NOMO-1 (cell line): Measurements from ENCODE around the gene OVCH1.
"Not testable (repeated sequence)": the region's sequence is repeated elsewhere in the genome, so short reads cannot be mapped to it uniquely, and the experiment has no call there.

ENCODE experiments used
- DNase-seq, 2 experiments: peaks; one replicate each; lab custom pipeline; 2025; ENCODE audit not compliant: unreplicated experiment in 2 of 2; lab: John Stamatoyannopoulos, UW

The OVCH1 gene

DNA sequence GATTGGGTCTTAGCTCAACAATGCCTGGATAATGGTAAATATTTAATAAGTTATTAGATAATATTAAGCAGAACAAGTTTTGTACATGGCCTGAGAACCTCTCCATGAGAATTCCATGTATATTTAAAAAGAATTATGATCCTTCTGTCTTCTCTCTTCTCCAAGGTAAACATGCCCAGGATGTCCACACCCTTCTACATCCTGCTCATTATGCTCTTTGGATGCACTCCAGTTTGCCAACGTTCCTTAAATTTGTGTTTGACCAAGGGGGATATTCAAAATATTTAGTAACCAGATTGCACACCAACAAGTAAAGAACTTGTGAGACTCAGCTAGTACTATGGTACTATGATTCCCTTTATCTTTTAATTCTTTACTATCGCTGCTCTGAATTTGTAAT is 71.8 kb downstream of the OVCH1 start:
- no peak for DNase-seq

DNA sequence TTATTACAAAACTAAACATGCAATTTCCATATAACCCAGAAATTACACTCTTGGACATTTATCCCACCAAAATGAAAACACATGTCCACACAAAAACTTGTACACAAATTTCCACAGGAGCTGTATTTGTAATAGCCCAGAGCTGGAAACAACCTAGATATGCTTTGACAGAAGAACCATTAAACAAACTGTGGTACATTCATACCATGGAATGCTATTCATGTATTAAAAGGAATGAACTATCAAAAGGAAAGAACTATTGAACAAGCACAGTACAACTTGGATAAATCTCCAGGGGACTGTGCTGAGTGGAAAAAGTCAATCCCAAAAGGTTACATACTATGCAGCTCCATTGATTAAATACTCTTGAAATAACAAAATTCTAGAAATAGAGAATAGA is 80.7 kb downstream of the OVCH1 start:
- no peak for DNase-seq

DNA sequence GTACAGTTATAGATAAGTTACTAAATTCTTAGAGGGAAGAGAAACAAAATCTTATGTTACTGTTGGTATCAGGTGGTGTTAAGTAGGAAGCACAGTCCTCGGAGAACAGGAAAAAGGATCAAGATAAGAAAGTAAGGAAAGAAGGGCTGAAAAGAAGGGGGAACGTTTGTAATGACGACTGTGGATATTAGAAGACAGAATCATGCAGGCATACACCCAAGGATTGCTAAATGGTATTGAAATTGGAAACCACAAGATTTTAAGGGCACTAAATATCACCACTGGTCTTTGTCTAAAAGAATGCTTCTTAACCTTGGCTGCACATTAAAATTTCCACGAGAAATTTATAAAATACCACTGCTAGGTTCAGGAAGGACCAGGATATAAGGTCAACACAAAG is 82.4 kb downstream of the OVCH1 start:
- DNase-seq: no peak

DNA sequence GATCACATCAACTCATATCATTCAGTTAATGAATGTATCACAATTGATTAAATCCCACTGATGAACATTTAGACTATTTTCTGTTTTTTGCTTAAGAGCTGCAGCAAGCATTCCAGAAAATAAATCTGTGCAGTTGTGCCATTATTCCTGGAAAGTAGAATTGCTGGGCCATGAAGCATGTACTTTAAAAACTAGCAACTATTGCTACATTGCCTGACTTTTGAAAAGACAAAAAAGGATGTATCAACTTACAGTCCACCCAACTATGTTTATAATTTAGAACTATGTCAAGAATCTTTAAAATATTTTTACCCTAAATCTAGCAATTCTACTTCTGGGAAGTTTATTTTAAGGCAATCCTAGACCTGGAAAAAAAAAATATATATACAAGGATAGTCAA is 83.1 kb downstream of the OVCH1 start:
- no peak for DNase-seq

DNA sequence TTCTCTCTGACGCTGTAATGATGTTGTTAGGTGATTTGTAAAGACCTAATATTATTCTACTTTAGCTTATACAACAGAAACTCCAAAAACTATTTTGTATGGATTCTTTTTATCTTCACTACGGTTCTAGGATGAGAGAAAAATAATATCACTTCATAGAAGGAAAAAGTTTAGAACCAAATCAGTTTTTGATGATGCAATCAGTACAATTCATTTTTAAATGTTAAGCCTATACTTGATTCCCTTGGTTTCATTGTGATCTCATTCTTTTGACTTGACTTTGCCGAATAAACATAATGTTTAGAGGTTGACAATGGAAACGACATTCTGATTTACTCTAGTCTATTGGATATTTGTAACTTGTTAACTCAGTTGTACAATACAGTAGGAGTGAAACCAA is 91.9 kb downstream of the OVCH1 start:
- DNase-seq: no peak

DNA sequence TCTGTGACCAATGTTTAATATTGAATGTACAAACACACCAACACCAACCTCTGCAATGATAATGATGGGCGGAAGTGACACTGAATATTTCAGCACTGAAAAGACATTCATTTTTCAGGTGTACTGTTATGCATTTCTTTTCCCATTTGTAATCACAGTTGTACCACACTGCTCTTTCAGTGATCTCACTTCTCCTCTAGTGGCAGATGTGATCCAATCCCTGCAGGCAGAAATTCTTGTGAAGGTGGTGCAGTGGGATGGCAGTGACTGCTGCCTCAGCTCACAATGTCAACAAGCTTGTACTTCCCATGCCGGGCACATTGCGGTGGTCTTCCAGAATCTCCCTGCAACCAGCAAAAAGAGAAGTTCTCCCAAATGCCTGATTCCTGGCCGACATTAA is 93.5 kb downstream of the OVCH1 start:
- DNase-seq: no peak

DNA sequence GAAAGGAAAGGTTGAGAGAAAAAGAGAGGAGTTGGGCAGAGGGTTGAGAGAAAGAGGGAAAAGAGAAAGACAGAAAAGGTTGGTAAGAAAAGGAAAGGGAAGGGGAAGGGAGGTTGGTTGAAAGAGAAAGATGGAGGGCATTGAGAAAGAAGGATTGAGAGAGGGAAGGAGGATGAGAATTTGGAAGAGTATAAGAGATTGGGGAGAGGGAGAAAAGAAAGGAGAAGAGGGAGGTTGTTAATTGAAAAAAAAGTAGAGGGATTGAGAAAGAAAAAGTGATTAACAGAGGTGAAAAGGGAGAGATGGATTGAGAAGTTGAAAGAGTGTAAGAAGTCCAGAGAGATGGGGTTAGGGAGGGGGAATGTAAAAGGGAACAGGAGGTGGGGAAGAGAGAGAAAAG is 95.0 kb downstream of the OVCH1 start:
- DNase-seq: no peak

DNA sequence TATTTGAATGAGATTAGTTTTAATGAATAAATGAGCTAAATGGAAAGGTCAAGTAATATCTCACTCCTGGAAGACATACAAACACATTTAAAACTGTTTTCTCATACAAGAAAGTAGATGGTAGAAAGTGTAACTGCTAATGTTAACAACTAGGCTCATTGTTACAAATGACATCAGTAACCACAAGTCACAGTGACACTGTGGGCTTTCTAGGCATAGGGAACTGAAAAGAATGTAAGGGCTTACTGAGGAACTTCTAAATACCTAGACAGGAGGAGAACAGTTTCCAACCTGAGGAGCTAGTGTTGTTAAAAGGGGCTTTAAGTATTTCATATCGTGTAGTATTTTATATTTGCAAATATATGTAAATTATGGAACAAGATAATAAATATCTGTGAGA is 99.0 kb downstream of the OVCH1 start:
- DNase-seq: peak in 1 of 2 experiments; percentile 21

DNA sequence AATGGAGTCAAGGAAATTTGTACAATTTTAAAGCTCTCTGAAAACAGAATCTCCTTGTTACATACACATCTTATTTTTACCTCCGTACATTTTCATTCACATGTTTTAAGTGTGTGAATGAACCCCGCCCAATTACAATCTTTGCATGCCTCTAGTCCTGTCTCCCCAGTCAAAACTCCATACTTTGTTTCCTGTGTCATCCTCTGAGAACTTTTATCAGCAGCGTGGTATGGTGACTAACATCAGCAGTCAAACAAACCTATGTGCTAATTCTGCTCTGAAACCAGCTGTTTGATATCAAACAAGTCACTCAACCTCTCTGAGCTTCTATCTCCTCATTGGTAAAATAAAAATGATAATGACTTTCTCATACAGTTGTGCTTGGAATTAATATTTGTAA is 100.7 kb downstream of the OVCH1 start:
- DNase-seq: no peak

DNA sequence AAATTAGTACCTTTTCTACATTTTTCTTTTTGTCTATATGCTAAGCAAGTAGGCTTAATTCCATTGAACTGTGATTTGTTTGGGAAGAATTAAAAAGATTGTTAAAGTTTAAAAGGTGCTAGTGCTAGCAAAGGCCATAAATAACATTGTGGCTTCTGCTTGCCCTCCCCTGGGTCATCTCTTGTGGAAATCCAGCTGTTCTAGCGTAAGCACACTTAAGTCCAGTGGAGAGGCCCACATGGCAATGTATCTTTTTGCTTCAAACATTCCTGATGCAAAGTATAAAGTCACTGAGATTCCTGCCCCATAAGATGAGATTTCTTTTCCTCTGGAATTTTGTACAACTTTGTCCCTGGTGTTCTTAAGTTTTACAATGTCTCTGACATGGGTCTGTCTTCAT is 102.1 kb downstream of the OVCH1 start:
- no peak for DNase-seq

DNA sequence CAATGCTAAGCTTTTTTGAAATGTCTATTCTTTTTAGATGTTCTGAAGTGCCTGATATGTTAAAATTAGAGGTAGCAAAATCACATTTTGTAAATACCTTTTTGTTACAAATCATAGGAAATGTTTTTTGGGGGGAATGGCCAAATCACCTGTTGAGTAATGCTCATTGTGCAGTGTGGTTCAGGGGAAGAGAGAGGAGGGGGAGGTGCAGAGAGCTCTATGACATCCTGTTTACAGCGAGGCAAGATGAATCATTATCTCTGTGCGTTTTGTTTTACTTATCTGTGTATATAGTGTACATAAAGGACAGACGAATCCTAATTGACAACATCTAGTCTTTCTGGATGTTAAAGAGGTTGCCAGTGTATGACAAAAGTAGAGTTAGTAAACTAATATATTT is 107.1 kb downstream of the OVCH1 start:
- peak; percentile 6 to 44 for DNase-seq

DNA sequence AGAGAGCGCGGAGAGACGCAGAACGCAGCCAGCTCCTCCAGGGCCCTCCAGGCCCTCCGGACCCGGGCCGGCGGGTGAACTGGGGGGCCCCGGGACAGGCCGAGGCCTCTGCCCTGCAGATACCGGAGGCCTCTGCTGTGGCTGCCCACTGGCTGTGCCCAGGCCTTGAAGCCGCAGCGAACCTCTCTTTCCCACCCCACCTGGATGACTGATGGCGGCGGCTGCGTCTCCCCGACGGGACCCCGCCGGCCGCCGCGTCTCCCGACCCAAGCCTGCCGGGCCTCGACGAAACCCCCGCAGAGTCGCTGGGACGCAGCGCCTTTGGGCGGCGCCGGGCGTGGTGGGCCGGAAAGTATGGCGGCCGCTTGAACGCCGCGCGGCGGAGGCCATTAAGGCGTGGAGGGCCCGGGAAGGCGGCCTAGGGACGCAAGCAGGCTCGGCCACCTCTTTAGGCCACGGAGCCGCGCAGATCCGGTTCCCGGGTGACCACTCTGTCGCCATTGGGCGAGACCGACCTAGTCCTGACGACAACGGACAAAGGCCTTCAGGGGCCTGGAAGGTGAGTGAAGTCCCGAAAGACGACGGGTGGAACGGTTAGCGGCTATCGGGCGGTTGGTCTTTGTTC is 108.1 kb downstream of the OVCH1 start:
- no peak for DNase-seq

DNA sequence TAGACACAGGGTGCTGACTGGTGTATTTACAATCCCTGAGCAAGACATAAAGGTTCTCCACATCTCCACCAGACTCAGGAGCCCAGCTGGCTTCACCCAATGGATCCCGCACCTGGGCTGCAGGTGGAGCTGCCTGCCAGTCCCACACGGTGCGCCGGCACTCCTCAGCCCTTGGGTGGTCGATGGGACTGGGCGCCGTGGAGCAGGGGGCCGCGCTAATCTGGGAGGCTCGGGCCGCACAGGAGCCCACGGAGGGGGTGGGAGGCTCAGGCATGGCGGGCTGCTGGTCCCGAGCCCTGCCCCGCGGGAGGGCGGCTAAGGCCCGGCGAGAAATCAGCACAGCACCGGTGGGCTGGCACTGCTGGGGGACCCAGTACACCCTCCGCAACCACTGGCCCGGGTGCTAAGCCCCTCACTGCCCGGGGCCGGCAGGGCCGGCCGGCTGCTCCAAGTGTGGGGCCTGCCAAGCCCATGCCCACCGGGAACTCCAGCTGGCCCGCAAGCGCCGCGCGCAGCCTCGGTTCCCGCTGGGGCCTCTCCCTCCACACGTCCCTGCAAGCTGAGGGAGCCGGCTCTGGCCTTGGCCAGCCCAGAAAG is 111.3 kb downstream of the OVCH1 start:
- DNase-seq: not testable (repeated sequence)

DNA sequence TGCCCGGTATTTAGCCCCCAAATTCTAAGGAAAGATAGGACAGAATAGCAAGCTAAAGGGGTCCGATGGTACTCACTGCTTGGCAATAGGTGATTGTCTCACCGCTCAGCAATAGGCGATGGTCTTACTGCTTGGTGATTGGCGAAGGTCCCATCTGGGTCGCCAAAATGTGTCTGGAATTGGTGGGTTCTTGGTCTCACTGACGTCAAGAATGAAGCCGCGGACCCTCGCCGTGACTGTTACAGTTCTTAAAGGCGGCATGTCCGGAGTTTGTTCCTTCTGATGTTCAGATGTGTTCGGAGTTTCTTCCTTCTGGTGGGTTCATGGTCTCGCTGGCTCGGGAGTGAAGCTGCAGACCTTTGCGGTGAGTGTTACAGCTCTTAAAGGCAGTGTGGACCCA is 112.3 kb downstream of the OVCH1 start:
- DNase-seq: not testable (repeated sequence)

DNA sequence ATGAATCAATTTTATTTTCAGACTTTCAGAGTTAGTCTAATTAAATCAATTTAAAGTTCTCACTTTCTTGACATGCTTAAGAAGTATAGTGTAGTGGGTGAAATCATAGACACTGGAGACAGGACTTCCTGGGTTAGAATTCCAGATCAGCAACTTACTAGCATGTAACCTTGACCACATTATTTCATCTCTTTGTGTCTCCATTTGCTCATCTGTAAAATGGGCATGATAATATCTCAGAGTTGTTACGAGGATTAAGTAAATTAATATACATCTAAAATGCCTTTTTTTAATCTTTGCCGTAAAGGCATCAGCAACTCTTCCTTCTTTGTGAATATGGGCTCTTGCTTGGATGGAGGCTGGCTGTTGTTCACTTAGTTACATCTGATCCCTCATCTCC is 115.2 kb downstream of the OVCH1 start:
- DNase-seq: no peak

DNA sequence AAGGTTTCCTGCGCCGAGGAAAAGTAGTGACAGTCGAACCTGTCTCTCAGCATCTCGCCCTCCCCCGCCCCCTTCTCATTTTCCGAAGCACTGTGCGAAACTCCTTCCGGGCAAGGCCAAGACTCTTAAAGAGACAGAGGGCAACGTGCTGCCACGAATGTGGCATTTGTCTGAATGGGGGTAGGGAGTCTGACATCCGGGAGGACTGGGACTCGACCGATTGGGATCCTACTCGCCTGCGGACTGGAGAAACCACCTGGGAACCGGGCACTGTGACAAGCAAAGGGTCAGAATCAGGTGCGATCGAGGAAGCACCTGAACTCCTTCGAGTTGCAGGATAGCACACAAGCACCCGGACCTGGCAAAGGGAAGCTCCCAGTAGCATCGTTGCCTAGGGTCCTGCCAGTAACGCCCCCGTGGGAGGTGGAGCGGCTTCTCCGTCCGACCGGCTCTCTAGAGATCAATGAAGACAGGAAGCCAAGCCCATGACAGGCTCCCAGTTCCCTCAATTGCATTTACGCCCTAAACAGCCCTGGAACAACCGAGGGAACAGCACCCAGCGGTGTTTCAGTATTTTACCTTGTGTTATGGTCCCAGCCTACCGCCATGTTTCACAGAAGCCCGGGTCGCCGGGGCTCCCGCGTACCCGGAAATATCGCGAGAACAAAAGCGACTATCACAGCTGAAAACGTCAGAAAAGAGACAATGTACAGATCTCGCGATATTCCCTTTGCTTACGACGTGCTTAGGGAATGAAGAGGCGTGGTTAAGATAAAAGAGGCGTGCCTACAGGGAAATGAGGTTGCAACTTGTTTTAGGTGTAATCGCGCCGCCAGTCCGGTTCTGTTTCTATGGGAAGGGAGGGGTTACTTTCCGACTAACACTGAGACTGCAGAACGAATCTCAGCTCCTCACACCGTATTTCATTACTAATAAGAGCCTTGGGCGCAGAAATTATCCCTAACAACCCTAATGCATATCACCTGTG is 116.7 kb downstream of the OVCH1 start, which contains the start of gene ERGIC2:
Gene ERGIC2, minus strand, starts transcription at position 637 of the 988 bp plus-strand sequence. CDS start 9,539 bp downstream, outside the sequence.
- peak; percentile 92 to 99 for DNase-seq
